Measurements from ENCODE around the gene TMEM63C.

Gene TMEM63C

GRCh38 chr14:77258566-77258965 is 77.0 kb downstream of the TMEM63C start:
- DNase-seq (ENCODE audit: low read depth): no peak

GRCh38 chr14:77259025-77259715 is 77.6 kb downstream of the TMEM63C start:
- no peak for DNase-seq (ENCODE audit: low read depth)

GRCh38 chr14:77260199-77260598 is 78.6 kb downstream of the TMEM63C start:
- DNase-seq (ENCODE audit: low read depth): no peak

GRCh38 chr14:77260631-77261030 is 79.0 kb downstream of the TMEM63C start:
- no peak for DNase-seq (ENCODE audit: low read depth)

GRCh38 chr14:77264466-77265186 is 83.0 kb downstream of the TMEM63C start:
- DNase-seq (ENCODE audit: low read depth): no peak

GRCh38 chr14:77265187-77265515 is 83.6 kb downstream of the TMEM63C start:
- DNase-seq (ENCODE audit: low read depth): no peak

GRCh38 chr14:77265561-77266335 is 84.2 kb downstream of the TMEM63C start:
- no peak for DNase-seq (ENCODE audit: low read depth)

GRCh38 chr14:77266336-77266735 is 84.7 kb downstream of the TMEM63C start:
- no peak for DNase-seq (ENCODE audit: low read depth)

GRCh38 chr14:77267937-77268699 is 86.5 kb downstream of the TMEM63C start:
- no peak for DNase-seq (ENCODE audit: low read depth)

GRCh38 chr14:77268989-77269600 is 87.5 kb downstream of the TMEM63C start:
- DNase-seq (ENCODE audit: low read depth): no peak

- no peak for DNase-seq (ENCODE audit: low read depth)
Observed at GRCh38 chr14:77270361-77271112, 88.9 kb downstream of the TMEM63C start.

- DNase-seq (ENCODE audit: low read depth): no peak
Observed at GRCh38 chr14:77271113-77271710, 89.6 kb downstream of the TMEM63C start, which contains the start of gene NGB. NGB (minus strand) TSS chr14:77271206; CDS start chr14:77270937, 269 bp downstream.

GRCh38 chr14:77272261-77272660 is 90.7 kb downstream of the TMEM63C start:
- DNase-seq (ENCODE audit: low read depth): no peak

- no peak for DNase-seq (ENCODE audit: low read depth)
Observed at GRCh38 chr14:77273796-77274195, 92.2 kb downstream of the TMEM63C start.

GRCh38 chr14:77275041-77275580 is 93.5 kb downstream of the TMEM63C start:
- DNase-seq (ENCODE audit: low read depth): no peak

- DNase-seq (ENCODE audit: low read depth): no peak
Observed at GRCh38 chr14:77275601-77276017, 94.0 kb downstream of the TMEM63C start.

- no peak for DNase-seq (ENCODE audit: low read depth)
Observed at GRCh38 chr14:77276295-77276935, 94.8 kb downstream of the TMEM63C start.

- no peak for DNase-seq (ENCODE audit: low read depth)
Observed at GRCh38 chr14:77276959-77277358, 95.4 kb downstream of the TMEM63C start.

- DNase-seq (ENCODE audit: low read depth): no peak
Observed at GRCh38 chr14:77278461-77279230, 97.0 kb downstream of the TMEM63C start.
